ENCODE data around the gene UAP1.

Gene UAP1

DNA sequence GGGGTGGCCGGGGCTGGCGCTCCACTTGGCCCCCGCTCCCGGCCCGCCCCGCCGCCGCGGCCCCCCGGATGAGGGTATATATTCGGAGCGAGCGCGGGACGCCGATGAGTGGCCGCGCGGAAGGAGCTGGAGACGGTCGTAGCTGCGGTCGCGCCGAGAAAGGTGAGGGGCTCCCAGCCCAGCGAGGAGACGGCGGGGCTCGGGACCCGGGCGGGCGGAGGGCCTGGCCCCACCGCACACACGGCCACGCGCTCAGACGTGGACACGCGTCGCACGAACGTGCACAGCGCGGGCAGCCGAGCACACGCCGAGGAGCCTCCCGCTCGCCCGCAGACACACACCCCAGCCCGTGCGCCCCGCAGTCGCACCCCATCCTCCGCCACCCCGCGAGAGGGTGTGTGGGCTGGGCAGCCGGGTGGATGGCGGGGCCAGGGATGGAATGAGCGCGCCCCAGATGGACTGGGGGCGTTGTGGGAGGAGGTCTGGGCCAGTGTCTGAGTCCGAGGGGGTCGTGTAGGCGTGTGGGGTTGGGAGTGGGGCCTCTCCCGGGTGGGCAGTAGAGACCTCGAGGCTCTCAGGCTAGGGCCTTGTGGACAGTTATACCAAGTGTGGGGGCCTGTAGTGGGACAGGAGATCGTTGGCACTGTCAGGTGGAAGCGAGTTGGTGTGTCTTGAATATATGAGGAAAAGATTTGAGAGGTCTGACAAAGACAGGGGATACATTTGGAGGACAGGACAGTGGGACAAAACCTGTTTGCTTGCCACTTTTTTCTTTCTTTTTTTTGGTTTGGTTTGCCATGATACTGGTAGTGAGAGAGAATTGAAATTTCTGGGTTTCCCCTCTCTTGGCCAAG is at the start of gene UAP1:
Gene UAP1, plus strand, starts transcription at position 107 of the 854 bp plus-strand sequence. CDS start 4,347 bp downstream, outside the sequence.
- in situ Hi-C loops (cut with HindIII; ENCODE audit: low sequenced_read_pairs) = no loop called here

DNA sequence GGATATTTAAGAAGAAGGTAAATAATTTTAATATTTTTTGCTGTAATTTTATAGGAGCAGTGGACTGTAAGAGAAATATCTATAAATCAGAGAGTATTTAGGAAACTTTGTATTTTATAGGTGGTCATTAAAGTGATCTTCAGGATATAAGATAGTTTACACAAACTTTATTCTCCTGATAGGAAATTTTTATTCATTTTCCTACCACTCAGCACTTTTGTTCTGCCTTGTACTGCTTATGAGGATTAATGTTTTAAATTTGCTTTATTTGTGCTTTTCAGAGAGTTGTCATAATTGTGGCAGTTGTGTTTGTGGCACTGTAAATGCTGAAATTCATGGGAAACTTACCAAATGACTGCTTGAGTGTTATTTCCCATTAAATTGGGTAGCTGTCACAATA is 34.2 kb upstream of the UAP1 start:
- in situ Hi-C loops (cut with HindIII; ENCODE audit: low sequenced_read_pairs) = no loop called here

- in situ Hi-C loops (cut with HindIII; ENCODE audit: low sequenced_read_pairs) = no loop called here
Measured at GRCh38 chr1:162530307-162530987, 31.1 kb upstream of the UAP1 start.

- in situ Hi-C loops (cut with HindIII; ENCODE audit: low sequenced_read_pairs) = no loop called here
Measured at GRCh38 chr1:162530988-162531319, 30.6 kb upstream of the UAP1 start.

GRCh38 chr1:162535501-162535900 is 26.0 kb upstream of the UAP1 start:
- in situ Hi-C loops (cut with HindIII; ENCODE audit: low sequenced_read_pairs) = no loop called here

DNA sequence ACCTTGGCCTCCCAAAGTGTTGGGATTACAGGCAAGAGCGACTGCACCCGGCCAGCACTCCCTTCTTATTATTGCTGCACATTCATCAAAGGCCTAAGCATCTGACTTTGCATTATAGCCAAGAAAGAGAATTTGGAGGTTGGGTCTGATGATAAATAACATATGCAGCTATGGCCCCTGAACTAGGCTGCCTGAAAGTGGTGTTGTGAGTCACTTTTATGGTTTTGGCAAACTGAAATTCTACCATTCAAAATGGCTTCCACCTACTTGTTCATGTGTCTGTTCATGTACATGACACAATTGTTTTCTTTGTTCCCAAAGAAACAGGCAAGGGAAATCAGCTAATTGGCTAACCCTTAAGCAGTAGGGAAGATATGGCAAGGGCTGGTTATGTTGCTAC is 25.0 kb upstream of the UAP1 start:
- in situ Hi-C loops (cut with HindIII; ENCODE audit: low sequenced_read_pairs) = no loop called here

- in situ Hi-C loops (cut with HindIII; ENCODE audit: low sequenced_read_pairs) = no loop called here
Measured at GRCh38 chr1:162537216-162537615, 24.3 kb upstream of the UAP1 start.

DNA sequence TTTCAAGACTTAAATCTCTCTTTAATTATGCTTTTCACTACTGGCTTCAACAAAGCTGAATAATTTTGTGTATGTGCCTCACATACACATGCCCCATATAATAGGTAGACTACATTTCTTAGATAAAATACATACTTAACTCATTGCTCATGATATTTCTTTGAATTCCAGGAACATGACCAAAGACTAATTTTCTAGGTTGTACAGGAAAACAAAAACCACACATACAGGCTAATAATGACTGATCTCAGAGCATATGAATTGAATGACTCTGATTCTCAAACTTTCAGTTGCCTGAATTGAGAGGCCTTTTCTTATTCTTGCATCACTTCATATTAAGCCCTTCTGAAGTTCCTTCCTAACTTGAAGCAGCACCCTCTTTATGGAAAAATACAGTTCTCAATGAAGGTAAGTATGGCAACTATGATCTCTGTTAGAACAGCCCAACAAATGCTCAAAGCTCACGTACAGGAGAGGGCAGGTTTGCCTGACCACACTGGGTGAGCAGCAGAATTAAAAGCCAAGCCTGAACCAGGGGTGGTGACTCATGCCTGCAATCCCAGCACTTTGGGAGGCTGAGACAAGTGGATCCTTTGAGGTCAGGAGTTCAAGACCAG is 22.6 kb upstream of the UAP1 start:
- in situ Hi-C loops (cut with HindIII; ENCODE audit: low sequenced_read_pairs) = no loop called here

GRCh38 chr1:162541619-162542141 is 19.8 kb upstream of the UAP1 start:
- in situ Hi-C loops (cut with HindIII; ENCODE audit: low sequenced_read_pairs) = no loop called here

DNA sequence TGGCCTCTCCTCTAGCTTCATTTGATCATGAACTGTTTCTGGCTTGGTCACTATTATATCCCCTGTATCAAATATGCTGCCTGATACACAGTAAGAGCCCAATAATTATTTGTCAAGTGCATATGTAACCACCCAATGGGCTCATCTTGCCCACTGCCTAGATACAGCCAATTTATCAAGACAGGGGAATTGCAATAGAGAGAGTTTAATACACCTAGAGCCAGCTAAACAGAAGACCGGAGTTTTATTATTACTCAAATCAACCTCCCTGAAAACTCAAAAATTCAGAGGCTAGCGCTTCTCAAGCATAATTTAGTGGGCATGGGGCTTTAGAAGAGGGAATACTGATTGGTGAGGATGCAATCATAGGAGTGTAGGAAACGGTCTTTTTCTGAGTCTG is 18.3 kb upstream of the UAP1 start:
- in situ Hi-C loops (cut with HindIII; ENCODE audit: low sequenced_read_pairs) = no loop called here

- in situ Hi-C loops (cut with HindIII; ENCODE audit: low sequenced_read_pairs) = no loop called here
Measured at GRCh38 chr1:162548170-162548569, 13.4 kb upstream of the UAP1 start.

- in situ Hi-C loops (cut with HindIII; ENCODE audit: low sequenced_read_pairs) = no loop called here
Measured at GRCh38 chr1:162549001-162549400, 12.5 kb upstream of the UAP1 start.

DNA sequence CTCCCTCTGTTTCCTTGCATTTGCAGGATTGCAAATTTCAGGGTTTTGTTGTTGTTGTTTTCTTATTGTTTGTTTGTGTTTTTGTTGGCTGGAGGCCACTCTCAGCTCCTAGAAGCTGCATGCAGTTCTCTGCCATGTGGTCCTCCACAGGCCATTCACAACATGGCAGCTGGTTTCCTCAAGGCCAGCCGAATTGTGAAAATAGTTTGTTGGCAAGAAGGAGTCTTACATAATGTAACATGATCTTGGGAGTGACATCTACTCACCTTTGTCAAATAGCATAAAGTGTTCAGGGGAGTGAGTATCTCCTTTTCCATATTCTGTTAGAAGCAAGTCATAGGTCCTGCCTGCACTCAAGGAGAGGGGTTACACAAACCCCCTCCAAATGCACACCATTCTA is 10.6 kb upstream of the UAP1 start:
- in situ Hi-C loops (cut with HindIII; ENCODE audit: low sequenced_read_pairs) = no loop called here

DNA sequence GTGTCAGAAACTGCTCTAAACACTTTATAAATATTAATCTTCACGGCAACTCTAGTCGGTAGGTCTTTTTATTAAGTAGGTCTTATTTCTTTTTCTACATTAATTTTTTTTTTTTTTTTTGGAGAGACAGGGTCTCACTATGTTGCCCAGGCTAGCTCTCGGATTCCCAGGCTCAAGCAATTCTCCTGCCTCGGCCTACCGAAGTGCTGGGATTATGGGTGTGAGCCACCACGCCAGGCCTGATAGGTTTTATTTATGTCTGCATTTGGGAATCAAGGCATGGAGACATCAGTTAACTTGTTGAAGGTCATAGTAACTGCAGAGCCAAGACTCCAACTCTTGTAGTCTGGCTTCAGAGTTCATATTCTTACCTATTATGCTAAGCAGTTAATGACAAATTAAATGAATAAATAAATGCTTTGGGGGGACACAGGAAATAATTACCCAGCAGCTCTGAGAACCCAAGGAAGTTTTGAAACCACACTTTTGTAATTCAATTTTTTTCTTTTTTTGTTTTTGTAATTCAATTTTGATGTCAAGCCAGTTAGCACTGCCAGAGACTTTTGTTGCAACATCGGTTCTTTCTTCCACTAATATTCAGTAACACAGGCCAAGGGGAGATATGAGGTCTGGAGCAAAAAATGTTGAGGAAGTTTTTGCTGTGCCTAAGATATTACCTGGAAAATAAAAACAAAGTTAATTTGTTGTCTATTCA is 9.4 kb upstream of the UAP1 start:
- in situ Hi-C loops (cut with HindIII; ENCODE audit: low sequenced_read_pairs) = no loop called here

DNA sequence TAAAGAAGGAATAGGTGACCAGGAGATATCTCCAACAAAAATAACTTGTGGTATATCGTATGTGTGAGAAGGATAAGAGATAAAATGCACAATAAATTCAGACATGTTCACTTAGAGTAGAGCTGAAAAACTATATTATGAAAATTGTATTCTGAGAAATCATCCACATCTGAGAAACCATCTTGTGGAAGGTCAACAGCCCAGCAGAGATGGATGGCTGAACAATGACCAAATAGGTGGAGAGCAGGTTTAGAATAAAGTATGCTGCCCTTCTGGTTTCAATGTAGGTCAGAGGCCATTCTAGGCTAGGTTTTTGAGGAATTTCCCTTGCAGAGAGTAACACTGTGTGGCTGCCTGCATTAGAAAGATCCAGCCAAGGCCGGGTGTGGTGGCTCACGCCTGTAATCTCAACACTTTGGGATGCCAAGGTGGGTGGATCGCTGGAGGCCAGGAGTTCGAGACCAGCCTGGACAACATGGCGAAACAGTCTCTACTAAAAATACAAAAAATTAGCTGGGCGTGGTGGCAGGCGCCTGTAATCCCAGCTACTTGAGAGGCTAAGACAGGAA is 8.8 kb upstream of the UAP1 start:
- in situ Hi-C loops (cut with HindIII; ENCODE audit: low sequenced_read_pairs) = no loop called here

DNA sequence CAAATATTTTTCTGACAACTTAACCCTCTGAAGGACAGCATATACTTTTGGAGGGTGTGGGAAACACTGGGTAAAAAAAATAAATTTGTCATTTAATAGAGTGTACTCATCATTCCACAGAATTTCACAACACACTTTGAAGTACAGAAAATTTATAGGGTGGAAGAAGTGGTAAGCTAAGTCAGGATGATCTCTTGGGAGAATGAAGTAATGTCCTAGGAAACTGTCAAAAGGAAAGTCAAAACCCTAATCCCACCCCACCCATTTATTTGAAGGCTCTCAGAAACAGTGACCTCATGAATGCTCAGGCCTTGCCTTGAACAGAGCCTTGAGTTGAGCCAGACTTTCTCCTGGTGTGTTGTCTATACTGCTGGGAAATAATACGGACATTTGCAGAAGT is 7.3 kb upstream of the UAP1 start:
- in situ Hi-C loops (cut with HindIII; ENCODE audit: low sequenced_read_pairs) = no loop called here

- in situ Hi-C loops (cut with HindIII; ENCODE audit: low sequenced_read_pairs) = no loop called here
Measured at GRCh38 chr1:162557536-162557935, 4.0 kb upstream of the UAP1 start.

GRCh38 chr1:162560303-162561036 is 1.1 kb upstream of the UAP1 start:
- in situ Hi-C loops (cut with HindIII; ENCODE audit: low sequenced_read_pairs) = no loop called here

- in situ Hi-C loops (cut with HindIII; ENCODE audit: low sequenced_read_pairs) = no loop called here
Measured at GRCh38 chr1:162561037-162561615, 396 bp upstream of the UAP1 start.

GRCh38 chr1:162562470-162562828 is 927 bp downstream of the UAP1 start:
- in situ Hi-C loops (cut with HindIII; ENCODE audit: low sequenced_read_pairs) = no loop called here

All from DLD1 (cell line).